Activated B cell treated with CpG ODN at 0.5 μM for 24 hours (primary cell): ENCODE measurements around the gene ARL10. TPM values are rescaled to one million over a fixed set of nuclear protein-coding genes. Genes with fewer than 3 reads are reported as not detected.

Experiments used
- ATAC-seq: fragments of 200-7000 bp; cut with Tn5 transposase; one replicate; pipeline ENCODE4 v1.10.0; 2021; ENCODE audit warnings: low read depth, mild to moderate bottlenecking, moderate library complexity
- CTCF ChIA-PET: fragments of 350-600 bp; sonication (Branson Sonifier 250); formaldehyde crosslinking; loops from one replicate; lab custom pipeline; 2021; ENCODE audit warnings: antibody characterized with exemption; lab: Charles Lee
- POLR2A ChIA-PET: fragments of 350-600 bp; sonication (Branson Sonifier 250); formaldehyde crosslinking; loops from one replicate; lab custom pipeline; 2021; ENCODE audit warnings: antibody characterized with exemption; lab: Charles Lee
- DNase-seq: peaks from one replicate; pipeline ENCODE4 v3.0.0; 2022
- H3K27ac Mint-ChIP-seq: one replicate; pipeline ENCODE4 v1.8.0; 2020; ENCODE audit warnings: mixed read lengths
- H3K27me3 Mint-ChIP-seq: one replicate; pipeline ENCODE4 v1.8.0; 2021; ENCODE audit warnings: mixed read lengths
- H3K36me3 Mint-ChIP-seq: one replicate; pipeline ENCODE4 v1.8.0; 2021; ENCODE audit warnings: low read depth, mixed read lengths
- H3K4me1 Mint-ChIP-seq: one replicate; pipeline ENCODE4 v1.8.0; 2021; ENCODE audit warnings: mixed read lengths
- H3K4me3 Mint-ChIP-seq: one replicate; pipeline ENCODE4 v1.8.0; 2020; ENCODE audit warnings: mild to moderate bottlenecking, mixed read lengths
- H3K9me3 Mint-ChIP-seq: one replicate; pipeline ENCODE4 v1.8.0; 2020; ENCODE audit warnings: mixed read lengths
- intact Hi-C: fragments of 100-400 bp; cut with micrococcal nuclease; formaldehyde crosslinking; loops from one replicate; pipeline ENCODE4 v1.15.1; 2024
- total RNA-seq: library from RNA; stranded (reverse); gene quantifications from 2 replicates; pipeline ENCODE4 v1.2.3, GENCODE V29; 2022
- TF ChIP-seq, protein P1 (sequence below): fragments of 200-600 bp; IDR thresholded peaks from one replicate; pipeline ENCODE4 v1.8.0; 2022; ENCODE audit warnings: antibody characterized with exemption, mild to moderate bottlenecking

ARL10 gene
- total RNA-seq, 1 donor from 2014 or later: 14.3 TPM

DNA sequence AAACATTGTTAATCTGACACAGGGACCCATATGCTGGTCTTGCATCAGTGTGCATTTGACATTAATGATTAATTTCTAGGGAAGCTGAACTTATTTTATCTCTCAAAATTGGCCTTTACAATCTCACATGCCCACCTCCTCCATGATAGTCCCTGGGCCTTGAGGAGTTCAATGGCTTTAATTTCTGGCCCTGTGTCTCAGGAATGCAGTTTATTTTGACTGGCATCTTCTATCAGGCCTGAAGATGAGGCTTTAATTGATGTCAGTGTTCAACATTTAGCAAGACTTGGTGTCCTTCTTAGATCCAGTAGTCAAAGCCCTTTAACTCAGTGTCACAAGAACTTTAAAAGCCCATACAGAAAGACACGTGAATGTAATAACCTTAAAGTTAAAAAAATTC lies 61.6 kb downstream of the ARL10 start:
- Mint-ChIP-seq H3K27ac (no peak overlapping the region), H3K27me3 (peaks cover 4% of the 10 kb centered on the region), H3K36me3 (no peaks in the 10 kb centered on the region), H3K4me3 (no peak overlapping the region), H3K4me1 (no peaks in the 10 kb centered on the region), H3K9me3 (no peaks in the 10 kb centered on the region)
- CTCF ChIA-PET: interaction anchor here (0.6 kb wide), 1 partner anchor 10 kb away, joined by 3 read pairs; the partner anchor contains the start of gene CLTB
- POLR2A ChIA-PET: interaction anchor here (0.6 kb wide), 1 partner anchor 23 kb away, joined by 3 read pairs; no protein-coding TSS in a partner anchor
- TF ChIP-seq, protein P1, sequence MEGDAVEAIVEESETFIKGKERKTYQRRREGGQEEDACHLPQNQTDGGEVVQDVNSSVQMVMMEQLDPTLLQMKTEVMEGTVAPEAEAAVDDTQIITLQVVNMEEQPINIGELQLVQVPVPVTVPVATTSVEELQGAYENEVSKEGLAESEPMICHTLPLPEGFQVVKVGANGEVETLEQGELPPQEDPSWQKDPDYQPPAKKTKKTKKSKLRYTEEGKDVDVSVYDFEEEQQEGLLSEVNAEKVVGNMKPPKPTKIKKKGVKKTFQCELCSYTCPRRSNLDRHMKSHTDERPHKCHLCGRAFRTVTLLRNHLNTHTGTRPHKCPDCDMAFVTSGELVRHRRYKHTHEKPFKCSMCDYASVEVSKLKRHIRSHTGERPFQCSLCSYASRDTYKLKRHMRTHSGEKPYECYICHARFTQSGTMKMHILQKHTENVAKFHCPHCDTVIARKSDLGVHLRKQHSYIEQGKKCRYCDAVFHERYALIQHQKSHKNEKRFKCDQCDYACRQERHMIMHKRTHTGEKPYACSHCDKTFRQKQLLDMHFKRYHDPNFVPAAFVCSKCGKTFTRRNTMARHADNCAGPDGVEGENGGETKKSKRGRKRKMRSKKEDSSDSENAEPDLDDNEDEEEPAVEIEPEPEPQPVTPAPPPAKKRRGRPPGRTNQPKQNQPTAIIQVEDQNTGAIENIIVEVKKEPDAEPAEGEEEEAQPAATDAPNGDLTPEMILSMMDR: no peak
- ATAC-seq (no peak), DNase-seq (no peak)
- intact Hi-C loops: no loop called here

DNA sequence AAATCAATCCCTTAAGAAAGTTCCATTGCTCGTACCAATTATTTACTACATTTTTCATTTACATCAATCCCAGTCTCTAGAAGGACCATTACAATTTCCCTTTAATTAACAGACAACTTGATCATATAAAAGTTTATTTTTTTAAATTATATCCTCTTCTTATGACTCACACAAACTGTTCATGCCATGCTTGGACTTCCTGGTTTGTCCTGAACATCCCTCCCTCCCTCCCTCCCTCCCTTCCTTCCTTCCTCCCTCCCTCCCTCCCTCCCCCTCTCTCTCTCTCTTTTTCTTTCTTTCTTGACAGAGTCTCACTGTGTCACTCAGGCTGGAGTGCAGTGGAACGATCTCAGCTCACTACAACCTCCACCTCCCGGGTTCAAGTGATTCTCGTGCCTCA lies 62.7 kb downstream of the ARL10 start:
- Mint-ChIP-seq H3K4me3 (no peak overlapping the region), H3K27ac (no peak overlapping the region), H3K27me3 (peaks cover 4% of the 10 kb centered on the region), H3K9me3 (no peaks in the 10 kb centered on the region), H3K36me3 (no peaks in the 10 kb centered on the region), H3K4me1 (no peaks in the 10 kb centered on the region)
- TF ChIP-seq, protein P1: no peak
- POLR2A ChIA-PET: no interaction called here
- CTCF ChIA-PET: no interaction called here
- intact Hi-C loops: no loop called here
- no peak for ATAC-seq
- no peak for DNase-seq

GRCh38 chr5:176429972-176430371 lies 64.7 kb downstream of the ARL10 start:
- DNase-seq: no peak
- H3K9me3 Mint-ChIP-seq: no peaks in the 10 kb centered on the region
- no peaks in the 10 kb centered on the region for H3K4me1 Mint-ChIP-seq
- peaks cover 4% of the 10 kb centered on the region for H3K27me3 Mint-ChIP-seq
- ATAC-seq: no peak
- ChIA-PET POLR2A (no interaction called here), CTCF (no interaction called here)
- intact Hi-C loops: no loop called here
- TF ChIP-seq, protein P1: no peak
- no peaks in the 10 kb centered on the region for H3K36me3 Mint-ChIP-seq
- no peak overlapping the region for H3K4me3 Mint-ChIP-seq
- H3K27ac Mint-ChIP-seq: no peak overlapping the region

Other genes with a start within 250 kb of the ARL10 start
- gene SIMC1, start 127.1 kb upstream of the ARL10 start, total RNA-seq: 32.1 and 35.3 TPM in 2 replicates
- gene KIAA1191, start 3.7 kb upstream of the ARL10 start, total RNA-seq: 56.6 and 57.5 TPM in 2 replicates
- 50.9 and 65.1 TPM in 2 replicates for gene NOP16, start 23.1 kb downstream of the ARL10 start, total RNA-seq
- 113 and 116 TPM in 2 replicates for gene HIGD2A, start 23.3 kb downstream of the ARL10 start, total RNA-seq
- 29.5 and 48.9 TPM in 2 replicates for gene CLTB, start 51.1 kb downstream of the ARL10 start, total RNA-seq
- 35.6 and 39.0 TPM in 2 replicates for gene FAF2, start 82.9 kb downstream of the ARL10 start, total RNA-seq
- gene RNF44, start 171.9 kb downstream of the ARL10 start, total RNA-seq: 78.6 and 96.5 TPM in 2 replicates
- gene CDHR2, start 183.9 kb downstream of the ARL10 start, total RNA-seq: 0.31 and 0.42 TPM in 2 replicates
- 2.8 and 3.2 TPM in 2 replicates for gene GPRIN1, start 244.7 kb downstream of the ARL10 start, total RNA-seq